Hepatocyte (in vitro differentiated cells): ENCODE measurements around the gene TUBB2B. TPM values are rescaled to one million over a fixed set of nuclear protein-coding genes. Genes with fewer than 3 reads are reported as not detected.

Experiments used
- DNase-seq: peaks from one replicate; pipeline ENCODE4 v3.0.0-alpha.2; 2016; ENCODE audit warnings: low spot score
- H2AFZ ChIP-seq: fragments of 200-600 bp; sonication (generic); 2 replicates; pipeline ENCODE4 v1.6.0; 2016; ENCODE audit warnings: antibody characterized with exemption, mild to moderate bottlenecking
- H3K27ac ChIP-seq: fragments of 200-600 bp; sonication (generic); 2 replicates; pipeline ENCODE4 v1.5.1; 2016; ENCODE audit warnings: mild to moderate bottlenecking
- H3K27me3 ChIP-seq: fragments of 200-600 bp; sonication (generic); 2 replicates; pipeline ENCODE4 v1.6.1; 2016
- H3K36me3 ChIP-seq: fragments of 200-600 bp; sonication (generic); replicated peaks from 2 replicates; pipeline ENCODE4 v1.5.1; 2016; ENCODE audit warnings: low read depth; ENCODE audit not compliant: insufficient read depth
- H3K4me1 ChIP-seq: fragments of 200-600 bp; sonication (generic); 2 replicates; pipeline ENCODE4 v1.5.1; 2016; ENCODE audit warnings: mild to moderate bottlenecking, moderate library complexity; ENCODE audit not compliant: insufficient read depth
- H3K4me2 ChIP-seq: fragments of 200-600 bp; sonication (generic); 2 replicates; pipeline ENCODE4 v1.6.0; 2016
- H3K4me3 ChIP-seq: fragments of 200-600 bp; sonication (generic); 2 replicates; pipeline ENCODE4 v1.5.1; 2016; ENCODE audit warnings: mild to moderate bottlenecking
- H3K79me2 ChIP-seq: fragments of 200-600 bp; sonication (generic); 2 replicates; pipeline ENCODE4 v1.6.0; 2017; ENCODE audit warnings: mild to moderate bottlenecking
- H3K9me2 ChIP-seq: fragments of 200-600 bp; sonication (generic); replicated peaks from 2 replicates; pipeline ENCODE4 v1.6.0; 2017; ENCODE audit warnings: mild to moderate bottlenecking; ENCODE audit not compliant: insufficient read depth
- H3K9me3 ChIP-seq: fragments of 200-600 bp; sonication (generic); 2 replicates; pipeline ENCODE4 v1.5.1; 2016; ENCODE audit warnings: low read depth, mild to moderate bottlenecking
- H4K20me1 ChIP-seq: fragments of 200-600 bp; sonication (generic); 2 replicates; pipeline ENCODE4 v1.6.0; 2016; ENCODE audit warnings: mild to moderate bottlenecking; ENCODE audit not compliant: insufficient read depth, poor library complexity, severe bottlenecking
- EZH2 ChIP-seq: fragments of 200-600 bp; sonication (generic); IDR thresholded peaks from 2 replicates; pipeline ENCODE4 v1.6.1; 2016; ENCODE audit warnings: antibody characterized with exemption, mild to moderate bottlenecking, borderline replicate concordance
- EZH2phosphoT487 ChIP-seq: fragments of 200-600 bp; sonication (generic); IDR thresholded peaks from one replicate; pipeline ENCODE4 v1.6.1; 2018; ENCODE audit warnings: antibody characterized with exemption, mild to moderate bottlenecking, low read depth, moderate library complexity; ENCODE audit not compliant: unreplicated experiment, severe bottlenecking
- WGBS: methylation state at CpG from one replicate; pipeline ENCODE4 v1.1.6; 2016; ENCODE audit warnings: low lambda C conversion rate; ENCODE audit errors: missing lambda C conversion rate; 5-methylcytosine and 5-hydroxymethylcytosine counted together
- polyA plus RNA-seq: library from polyadenylated mRNA; unstranded; fragments of >200 nt; fragmentation: Nextera tagmentation; extraction: Ambion mirVana; gene quantifications from 2 replicates; pipeline ENCODE4 v1.2.1, GENCODE V29; 2016
- total RNA-seq: library from RNA; depleted of rRNA; stranded (reverse); fragments of >200 nt; gene quantifications from 2 replicates; pipeline ENCODE4 v1.2.3, GENCODE V29; 2014
- TF ChIP-seq, protein P1 (sequence below): fragments of 200-600 bp; sonication (generic); IDR thresholded peaks from 2 replicates; pipeline ENCODE4 v1.5.1; 2016; ENCODE audit warnings: antibody characterized with exemption, mild to moderate bottlenecking; ENCODE audit not compliant: poor library complexity

The TUBB2B gene
- total and polyA plus RNA-seq, 2 experiments from 2014 or later: 36.4 to 72.0 TPM

GRCh38 chr6:3195420-3195694, 32.1 kb downstream of the TUBB2B start:
- H3K9me3 ChIP-seq: no peaks in the 10 kb centered on the region
- H2AFZ ChIP-seq: no peak overlapping the region
- no peaks in the 10 kb centered on the region for H3K79me2 ChIP-seq
- no peaks in the 10 kb centered on the region for H3K27me3 ChIP-seq
- no peaks in the 10 kb centered on the region for H3K36me3 ChIP-seq
- no peak overlapping the region for H3K27ac ChIP-seq
- no peak overlapping the region for H3K4me3 ChIP-seq
- 74% methylated on average over 5 of the region's 5 CpGs for WGBS
- DNase-seq: no peak
- no peaks in the 10 kb centered on the region for H3K4me1 ChIP-seq
- no peaks in the 10 kb centered on the region for H4K20me1 ChIP-seq
- H3K4me2 ChIP-seq: no peak overlapping the region
- H3K9me2 ChIP-seq: no peaks in the 10 kb centered on the region
- TF ChIP-seq, protein P1, sequence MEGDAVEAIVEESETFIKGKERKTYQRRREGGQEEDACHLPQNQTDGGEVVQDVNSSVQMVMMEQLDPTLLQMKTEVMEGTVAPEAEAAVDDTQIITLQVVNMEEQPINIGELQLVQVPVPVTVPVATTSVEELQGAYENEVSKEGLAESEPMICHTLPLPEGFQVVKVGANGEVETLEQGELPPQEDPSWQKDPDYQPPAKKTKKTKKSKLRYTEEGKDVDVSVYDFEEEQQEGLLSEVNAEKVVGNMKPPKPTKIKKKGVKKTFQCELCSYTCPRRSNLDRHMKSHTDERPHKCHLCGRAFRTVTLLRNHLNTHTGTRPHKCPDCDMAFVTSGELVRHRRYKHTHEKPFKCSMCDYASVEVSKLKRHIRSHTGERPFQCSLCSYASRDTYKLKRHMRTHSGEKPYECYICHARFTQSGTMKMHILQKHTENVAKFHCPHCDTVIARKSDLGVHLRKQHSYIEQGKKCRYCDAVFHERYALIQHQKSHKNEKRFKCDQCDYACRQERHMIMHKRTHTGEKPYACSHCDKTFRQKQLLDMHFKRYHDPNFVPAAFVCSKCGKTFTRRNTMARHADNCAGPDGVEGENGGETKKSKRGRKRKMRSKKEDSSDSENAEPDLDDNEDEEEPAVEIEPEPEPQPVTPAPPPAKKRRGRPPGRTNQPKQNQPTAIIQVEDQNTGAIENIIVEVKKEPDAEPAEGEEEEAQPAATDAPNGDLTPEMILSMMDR: no peak
- TF ChIP-seq EZH2phosphoT487 (no peak), EZH2 (no peak)

- Histone ChIP-seq H3K79me2 (no peaks in the 10 kb centered on the region), H3K4me2 (no peak overlapping the region), H3K27ac (no peak overlapping the region), H3K4me3 (no peak overlapping the region), H3K4me1 (no peaks in the 10 kb centered on the region), H3K9me2 (no peaks in the 10 kb centered on the region), H3K9me3 (no peaks in the 10 kb centered on the region), H2AFZ (no peak overlapping the region), H4K20me1 (no peaks in the 10 kb centered on the region), H3K36me3 (no peaks in the 10 kb centered on the region), H3K27me3 (no peaks in the 10 kb centered on the region)
- 61% methylated on average over 19 of the region's 19 CpGs for WGBS
- no peak for DNase-seq
- TF ChIP-seq, protein P1: no peak
- TF ChIP-seq EZH2phosphoT487: no peak
- no peak for TF ChIP-seq EZH2
These were observed 32.7 kb downstream of the TUBB2B start for GRCh38 chr6:3194535-3195419.

- no peaks in the 10 kb centered on the region for H3K9me3 ChIP-seq
- H3K9me2 ChIP-seq: no peaks in the 10 kb centered on the region
- WGBS: 80% methylated on average over 23 of the region's 23 CpGs
- H3K36me3 ChIP-seq: no peaks in the 10 kb centered on the region
- H3K27me3 ChIP-seq: no peaks in the 10 kb centered on the region
- no peak overlapping the region for H3K27ac ChIP-seq
- H2AFZ ChIP-seq: no peak overlapping the region
- H3K4me2 ChIP-seq: no peak overlapping the region
- H3K79me2 ChIP-seq: no peaks in the 10 kb centered on the region
- no peak for DNase-seq
- TF ChIP-seq EZH2: no peak
- TF ChIP-seq, protein P1: no peak
- no peak for TF ChIP-seq EZH2phosphoT487
- H4K20me1 ChIP-seq: no peaks in the 10 kb centered on the region
- H3K4me3 ChIP-seq: no peak overlapping the region
- H3K4me1 ChIP-seq: no peaks in the 10 kb centered on the region
These were observed 34.2 kb downstream of the TUBB2B start for GRCh38 chr6:3193102-3193849.
